GM12878 (cell line): Measurements from ENCODE around the gene CERK. TPM values are rescaled to one million over a fixed set of nuclear protein-coding genes. Genes with fewer than 3 reads are reported as not detected.

Experiments
- ATAC-seq: fragments of 200-7000 bp; cut with Tn5 transposase; 3 replicates; pipeline ENCODE4 v1.9.1; 2020; ENCODE audit warnings: mild to moderate bottlenecking, moderate library complexity
- BruUV-seq: library from RNA; stranded (reverse); fragments of 400-500 nt; replicated peaks from 2 replicates; lab custom pipeline; 2021; lab: Mats Ljungman, UMichigan
- CTCF ChIA-PET: fragments of 300-600 bp; sonication (Branson Sonifier 250); formaldehyde crosslinking; extraction: SDS; loops from one replicate; lab custom pipeline; 2021; ENCODE audit warnings: inconsistent platforms; lab: Yijun Ruan, JAX
- POLR2A ChIA-PET: fragments of 350-600 bp; formaldehyde crosslinking; extraction: SDS; loops from one replicate; lab custom pipeline; 2021; ENCODE audit warnings: inconsistent platforms; lab: Charles Lee
- RAD21 ChIA-PET: fragments of 300-600 bp; sonication (Branson Sonifier 250); formaldehyde crosslinking; loops from one replicate; lab custom pipeline; 2023; ENCODE audit warnings: antibody characterized with exemption; ENCODE audit not compliant: unreplicated experiment; lab: Charles Lee
- SMC1A ChIA-PET: fragments of 300-600 bp; sonication (Branson Sonifier 250); formaldehyde crosslinking; loops from one replicate; lab custom pipeline; 2023; ENCODE audit not compliant: unreplicated experiment, uncharacterized antibody; lab: Charles Lee
- DNase-seq: peaks from one replicate; pipeline ENCODE4 v3.0.0-alpha.2; 2011; ENCODE audit warnings: low read depth, low spot score
- FAIRE-seq: peaks from 3 replicates; lab custom pipeline; 2011; peaks lifted over from hg19 to GRCh38; lab: Jason Lieb, UNC
- H2AFZ ChIP-seq: 2 replicates; pipeline ENCODE4 v1.6.0; 2011; ENCODE audit warnings: low read depth, low read length, control low read depth; ENCODE audit not compliant: control insufficient read depth
- H3K27ac ChIP-seq: 2 replicates; pipeline ENCODE4 v1.5.1; 2011; ENCODE audit warnings: control low read depth; ENCODE audit not compliant: control insufficient read depth, insufficient read depth
- H3K27me3 ChIP-seq, 2 experiments: replicated peaks in 1 of 2; 2 replicates each; pipeline versions ENCODE4 v1.6.0 to v1.6.1; 2011; ENCODE audit warnings: low read length in 1 of 2; ENCODE audit not compliant: control insufficient read depth in 2 of 2, insufficient read depth in 2 of 2
- H3K36me3 ChIP-seq, 2 experiments: 2 replicates each; pipeline ENCODE4 v1.5.1; 2011; ENCODE audit warnings: low read length in 1 of 2; ENCODE audit not compliant: control insufficient read depth in 2 of 2, insufficient read depth in 2 of 2
- H3K4me1 ChIP-seq: 2 replicates; pipeline ENCODE4 v1.6.1; 2011; ENCODE audit warnings: mild to moderate bottlenecking, low read length, moderate library complexity, mixed read lengths; ENCODE audit not compliant: control insufficient read depth, insufficient read depth
- H3K4me2 ChIP-seq: 2 replicates; pipeline ENCODE4 v1.6.0; 2011; ENCODE audit warnings: control low read depth; ENCODE audit not compliant: control insufficient read depth, insufficient read depth
- H3K4me3 ChIP-seq: fragments of 200-600 bp; sonication (generic); 2 replicates; pipeline ENCODE4 v1.5.1; 2016
- H3K79me2 ChIP-seq: 2 replicates; pipeline ENCODE4 v1.6.0; 2011; ENCODE audit warnings: low read length; ENCODE audit not compliant: control insufficient read depth, insufficient read depth
- H3K9ac ChIP-seq: 2 replicates; pipeline ENCODE4 v1.8.0; 2011; ENCODE audit warnings: low read length, control low read depth, mixed read lengths; ENCODE audit not compliant: control insufficient read depth, insufficient read depth
- H3K9me3 ChIP-seq: replicated peaks from 3 replicates; pipeline ENCODE4 v1.5.1; 2011; ENCODE audit warnings: mild to moderate bottlenecking, low read length; ENCODE audit not compliant: control insufficient read depth, insufficient read depth
- H4K20me1 ChIP-seq: 2 replicates; pipeline ENCODE4 v1.6.0; 2011; ENCODE audit not compliant: control insufficient read depth, insufficient read depth
- BHLHE40 ChIP-seq, 2 experiments: fragments of 450-650 bp in 1 of 2; IDR thresholded peaks; 2 replicates each; pipeline ENCODE4 v1.6.1; 2011 to 2017; ENCODE audit warnings: low read depth in 2 of 2, borderline replicate concordance in 1 of 2, improper control_type of control experiment in 1 of 2, low read length in 1 of 2, mild to moderate bottlenecking in 1 of 2
- BRCA1 ChIP-seq: IDR thresholded peaks from 2 replicates; pipeline ENCODE4 v1.6.1; 2011; ENCODE audit warnings: low read depth, low read length, improper control_type of control experiment
- CBFB ChIP-seq: IDR thresholded peaks from 2 replicates; pipeline ENCODE4 v1.6.1; 2016; ENCODE audit warnings: antibody characterized with exemption, low read depth
- E4F1 ChIP-seq: fragments of 450-650 bp; IDR thresholded peaks from 2 replicates; pipeline ENCODE4 v1.6.1; 2018; ENCODE audit warnings: borderline replicate concordance, mild to moderate bottlenecking; ENCODE audit not compliant: partially characterized antibody
- EED ChIP-seq: sonication (generic); IDR thresholded peaks from 2 replicates; pipeline ENCODE4 v1.6.1; 2016; ENCODE audit warnings: antibody characterized with exemption, low read depth
- FOS ChIP-seq: IDR thresholded peaks from 3 replicates; pipeline ENCODE4 v1.6.1; 2011; ENCODE audit warnings: borderline replicate concordance; ENCODE audit not compliant: insufficient read length; ENCODE audit errors: extremely low read depth
- MAX ChIP-seq: IDR thresholded peaks from 2 replicates; pipeline ENCODE4 v1.6.1; 2012; ENCODE audit warnings: low read depth, low read length, improper control_type of control experiment
- MYB ChIP-seq: fragments of 150-350 bp; IDR thresholded peaks from 2 replicates; pipeline ENCODE4 v1.6.1; 2014; ENCODE audit warnings: mild to moderate bottlenecking, low read depth, low read length, borderline replicate concordance
- POLR2AphosphoS5 ChIP-seq: IDR thresholded peaks from 2 replicates; pipeline ENCODE4 v1.6.1; 2011; ENCODE audit warnings: mild to moderate bottlenecking, low read length, inconsistent platforms
- REST ChIP-seq: IDR thresholded peaks from 2 replicates; pipeline ENCODE4 v1.6.1; 2012; ENCODE audit warnings: mild to moderate bottlenecking, low read depth, low read length
- SPI1 ChIP-seq: IDR thresholded peaks from 2 replicates; pipeline ENCODE4 v1.6.1; 2011; ENCODE audit warnings: low read depth, mild to moderate bottlenecking, low read length, moderate library complexity, borderline replicate concordance; ENCODE audit not compliant: insufficient read depth
- ZNF217 ChIP-seq: fragments of 450-650 bp; IDR thresholded peaks from 2 replicates; pipeline ENCODE4 v1.6.1; 2017; ENCODE audit warnings: antibody characterized with exemption, mild to moderate bottlenecking
- ZNF24 ChIP-seq: fragments of 450-650 bp; IDR thresholded peaks from 2 replicates; pipeline ENCODE4 v1.6.1; 2017; ENCODE audit warnings: antibody characterized with exemption, mild to moderate bottlenecking
- WGBS: methylation state at CpG from one replicate; pipeline ENCODE4 v1.1.6; 2016; ENCODE audit warnings: low lambda C conversion rate; ENCODE audit not compliant: insufficient replicate concordance, insufficient coverage; ENCODE audit errors: missing lambda C conversion rate; 5-methylcytosine and 5-hydroxymethylcytosine counted together
- in situ Hi-C: fragments of 300-500 bp; cut with MboI; formaldehyde crosslinking; loops from 9 replicates; pipeline ENCODE4 v1.14.3; 2018; ENCODE audit warnings: mixed read lengths
- intact Hi-C: fragments of 100-400 bp; cut with micrococcal nuclease; formaldehyde crosslinking; loops from one replicate; pipeline ENCODE4 v1.14.2; 2022; ENCODE audit not compliant: unreplicated experiment
- polyA plus RNA-seq, 11 experiments: library from polyadenylated mRNA; depleted of rRNA in 4 of 11; unstranded in 6 of 11; stranded (reverse) in 5 of 11; fragments of >200 nt; fragmentation: Nextera tagmentation in 4 of 11; fragmentation: Illumina TruSeq in 1 of 11; extraction: Ambion mirVana in 4 of 11; extraction: Trizol in 1 of 11; gene quantifications; 1 replicate in 1 of 11; 2 replicates in 10 of 11; pipeline versions ENCODE4 v1.2.1 to v1.2.3, GENCODE V29; 2011 to 2016; ENCODE audit warnings: inconsistent platforms in 2 of 11, missing spikeins in 2 of 11, low read depth in 1 of 11
- total RNA-seq, 4 experiments: library from RNA; depleted of rRNA in 3 of 4; stranded (reverse); fragments of >200 nt in 3 of 4; fragmentation: Illumina TruSeq in 1 of 4; extraction: Trizol in 1 of 4; gene quantifications; 2 replicates each; pipeline versions ENCODE4 v1.2.1 to v1.2.3, GENCODE V29; 2013 to 2021

CERK gene
- total and polyA plus RNA-seq, 10 of the 15 experiments (the other 5 are each of a cell fraction or from before 2014, with no cell fraction given), result 4.0 to 41.1 (median 30.2) TPM

GRCh38 chr22:46657996-46658947, 79.8 kb downstream of the CERK start:
- no peak for DNase-seq
- Histone ChIP-seq H3K9me3 (no peaks in the 10 kb centered on the region), H3K36me3 (peaks cover 0 to 8% of the 10 kb centered on the region in 2 experiments; a peak in 2 of 4 replicates), H2AFZ (no peak overlapping the region), H3K4me1 (peaks cover 6% of the 10 kb centered on the region), H3K9ac (no peak overlapping the region), H3K27ac (no peak overlapping the region), H3K4me3 (no peak overlapping the region), H4K20me1 (no peaks in the 10 kb centered on the region), H3K79me2 (no peaks in the 10 kb centered on the region), H3K27me3 (no peaks in the 10 kb centered on the region), H3K4me2 (no peak overlapping the region)
- TF ChIP-seq MAX (no peak), BRCA1 (no peak), EED (no peak), REST (no peak), ZNF217 (no peak), FOS (no peak), ZNF24 (no peak), SPI1 (no peak), CBFB (no peak), MYB (no peak), BHLHE40 (IDR thresholded peaks at IDR 0.05; ENCODE audit: borderline replicate concordance in 1 of 2, low read depth in 2 of 2, low read length in 1 of 2) (no peak), E4F1 (no peak), POLR2AphosphoS5 (no peak)
- in situ Hi-C loops (no loop called here), intact Hi-C loops (no loop called here)
- 83% methylated on average over 27 of the region's 37 CpGs for WGBS
- no TSS peak for BruUV-seq
- FAIRE-seq, result no peak
- ChIA-PET RAD21 (no interaction called here), SMC1A (no interaction called here), POLR2A (no interaction called here), CTCF (no interaction called here)
- ATAC-seq, result no peak
